GM20000 (cell line): Measurements from ENCODE around the gene CDH11.

Source experiments
- DNase-seq: peaks from one replicate; pipeline ENCODE4 v3.0.0; 2012; ENCODE audit warnings: low spot score
- TF ChIP-seq, protein P1 (sequence below): IDR thresholded peaks from 2 replicates; pipeline ENCODE4 v1.5.1; 2012; ENCODE audit warnings: mild to moderate bottlenecking, control low read depth; ENCODE audit errors: extremely low read depth, missing control alignments

CDH11 gene

DNA sequence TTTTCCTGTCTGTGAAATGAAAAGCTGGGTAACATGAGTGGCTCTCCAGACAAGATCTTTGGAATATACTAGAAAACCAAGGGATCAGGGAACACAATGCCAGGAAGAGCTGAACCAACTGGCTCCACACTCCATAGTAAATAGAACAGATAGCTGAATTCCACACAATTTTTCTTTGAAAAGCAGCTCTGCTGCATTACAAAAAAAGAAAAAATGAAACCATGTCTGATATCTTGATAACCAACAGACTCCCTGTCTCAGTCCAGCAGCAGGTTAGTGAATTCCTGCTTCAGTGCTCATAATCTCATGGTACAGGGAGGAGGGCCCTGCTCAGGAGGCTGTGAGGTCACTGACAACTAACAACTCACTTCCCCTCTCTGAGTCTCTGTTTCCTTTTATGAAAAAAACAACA is 97.1 kb downstream of the CDH11 start:
- DNase-seq, result no peak
- TF ChIP-seq, protein P1, sequence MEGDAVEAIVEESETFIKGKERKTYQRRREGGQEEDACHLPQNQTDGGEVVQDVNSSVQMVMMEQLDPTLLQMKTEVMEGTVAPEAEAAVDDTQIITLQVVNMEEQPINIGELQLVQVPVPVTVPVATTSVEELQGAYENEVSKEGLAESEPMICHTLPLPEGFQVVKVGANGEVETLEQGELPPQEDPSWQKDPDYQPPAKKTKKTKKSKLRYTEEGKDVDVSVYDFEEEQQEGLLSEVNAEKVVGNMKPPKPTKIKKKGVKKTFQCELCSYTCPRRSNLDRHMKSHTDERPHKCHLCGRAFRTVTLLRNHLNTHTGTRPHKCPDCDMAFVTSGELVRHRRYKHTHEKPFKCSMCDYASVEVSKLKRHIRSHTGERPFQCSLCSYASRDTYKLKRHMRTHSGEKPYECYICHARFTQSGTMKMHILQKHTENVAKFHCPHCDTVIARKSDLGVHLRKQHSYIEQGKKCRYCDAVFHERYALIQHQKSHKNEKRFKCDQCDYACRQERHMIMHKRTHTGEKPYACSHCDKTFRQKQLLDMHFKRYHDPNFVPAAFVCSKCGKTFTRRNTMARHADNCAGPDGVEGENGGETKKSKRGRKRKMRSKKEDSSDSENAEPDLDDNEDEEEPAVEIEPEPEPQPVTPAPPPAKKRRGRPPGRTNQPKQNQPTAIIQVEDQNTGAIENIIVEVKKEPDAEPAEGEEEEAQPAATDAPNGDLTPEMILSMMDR, result no peak

DNA sequence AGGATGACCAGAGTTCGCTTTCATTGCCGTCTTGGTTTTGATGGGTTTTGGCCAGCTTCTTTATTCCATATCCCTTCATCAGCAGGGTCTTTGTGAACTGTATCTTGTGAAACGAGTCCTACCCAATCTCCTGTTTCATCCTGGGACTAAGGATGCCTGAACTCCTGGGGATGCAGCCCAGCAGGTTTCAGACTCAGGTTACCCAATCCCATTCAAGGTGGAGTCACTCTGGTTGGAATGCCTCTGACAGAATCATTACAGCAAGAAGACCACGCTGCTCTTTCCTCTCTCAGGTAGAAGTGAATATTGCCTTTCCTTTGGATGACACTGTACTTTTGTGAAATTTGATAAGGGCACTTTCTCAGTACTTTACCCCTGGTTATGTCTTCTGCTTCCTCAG is 98.1 kb downstream of the CDH11 start:
- TF ChIP-seq, protein P1, result no peak
- no peak for DNase-seq

GRCh38 chr16:65021852-65022595 is 99.8 kb downstream of the CDH11 start:
- DNase-seq, result no peak
- TF ChIP-seq, protein P1, result no peak

- no peak for DNase-seq
- TF ChIP-seq, protein P1, result no peak
Observed at GRCh38 chr16:65016754-65017153, 105.1 kb downstream of the CDH11 start.

DNA sequence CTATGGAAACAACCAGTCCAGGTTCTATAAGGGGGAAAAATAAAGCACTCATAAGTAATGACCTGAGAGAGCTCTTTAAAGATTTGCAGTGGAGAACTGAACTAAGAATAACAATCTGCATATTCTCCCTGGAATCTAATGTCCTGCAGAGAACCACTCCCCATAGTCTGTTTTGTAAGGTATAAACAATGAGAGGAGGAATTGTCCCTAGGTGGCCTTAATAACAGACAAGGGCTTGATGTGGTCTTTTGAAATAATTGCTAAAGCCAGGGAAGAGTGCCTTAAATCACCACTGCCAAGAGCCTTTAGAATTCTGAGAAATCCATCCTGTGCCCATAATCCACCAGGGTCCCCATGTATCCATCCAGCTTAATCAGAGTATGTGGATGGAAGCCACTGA is 106.3 kb downstream of the CDH11 start:
- TF ChIP-seq, protein P1, result no peak
- no peak for DNase-seq

GRCh38 chr16:65012357-65012756 is 109.5 kb downstream of the CDH11 start:
- TF ChIP-seq, protein P1, result no peak
- DNase-seq, result no peak

DNA sequence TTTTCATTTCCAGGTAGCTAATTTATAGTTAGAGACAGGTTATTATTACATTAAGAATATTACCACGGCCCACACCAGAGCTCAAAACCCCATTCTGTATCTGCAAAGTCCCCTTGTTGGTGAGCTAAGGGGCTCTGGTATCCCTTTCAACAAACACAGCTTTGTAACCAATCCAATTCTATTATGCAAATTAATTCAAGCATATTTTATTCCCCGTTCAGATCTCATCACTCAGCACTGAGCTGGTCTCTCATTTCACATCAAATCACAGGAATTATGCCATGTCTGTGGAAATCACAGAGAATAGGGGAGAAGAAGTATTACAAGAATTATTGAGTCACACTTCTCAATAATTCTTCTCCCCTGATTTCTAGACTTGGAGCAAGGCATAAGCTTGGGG is 111.7 kb downstream of the CDH11 start:
- DNase-seq, result no peak
- TF ChIP-seq, protein P1, result no peak
